GM21786 (cell line): Measurements from ENCODE around the gene PRADC1.
A peak's percentile ranks its signal among the peaks of the same experiment; 100 is the strongest.
"Not testable (repeated sequence)": the region's sequence is repeated elsewhere in the genome, so short reads cannot be mapped to it uniquely, and the experiment has no call there.

Experiments used
- ATAC-seq: cut with Tn5 transposase; IDR thresholded peaks from one replicate; pipeline ENCODE4 v1.9.1; 2021; ENCODE audit not compliant: unreplicated experiment

The PRADC1 gene

DNA sequence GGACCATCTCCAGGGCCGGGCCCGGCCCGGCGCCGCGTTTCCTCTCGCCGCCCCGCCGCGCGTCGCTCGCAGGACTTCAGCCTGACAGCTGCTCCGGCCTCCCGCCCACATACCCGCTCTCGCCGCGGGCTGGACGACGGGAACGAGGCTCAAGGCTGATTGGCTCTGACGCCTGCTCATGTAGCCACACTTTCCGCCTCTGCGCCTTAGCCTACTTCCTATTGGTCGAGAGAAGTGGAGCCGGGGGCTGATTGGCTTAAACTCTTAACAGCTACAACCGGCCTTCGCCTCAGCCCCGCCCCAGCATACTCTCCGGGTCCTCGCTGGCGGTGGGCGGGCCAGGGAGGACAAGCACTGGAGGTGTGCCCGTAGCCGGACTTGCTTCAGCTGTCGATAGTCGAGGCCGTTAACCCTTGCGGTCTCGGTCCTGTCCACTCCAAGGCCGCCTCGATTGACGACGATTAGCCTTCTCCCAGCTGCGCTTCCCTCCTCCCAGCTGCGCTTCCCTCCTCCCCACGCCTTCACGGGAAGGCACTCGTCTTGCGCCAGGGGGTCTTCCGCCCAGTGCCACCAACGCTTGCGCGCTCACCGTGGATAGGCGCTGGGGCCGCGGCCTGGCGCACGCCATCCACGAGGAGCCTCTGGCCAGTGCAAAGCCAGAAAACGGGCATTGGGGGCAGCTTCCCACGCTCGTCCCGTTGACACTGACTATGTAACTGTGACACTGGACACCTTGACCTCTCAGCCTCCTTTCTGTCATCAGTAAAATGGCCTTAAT lies at the start of gene PRADC1:
TSS of gene PRADC1 (minus strand) at position 86 of the 778 bp plus-strand sequence. CDS start at position 7, 79 bp downstream.
- ATAC-seq: peak; percentile 93

- no peak for ATAC-seq
These were observed 48.2 kb upstream of the PRADC1 start for GRCh38 chr2:73281244-73281643.

DNA sequence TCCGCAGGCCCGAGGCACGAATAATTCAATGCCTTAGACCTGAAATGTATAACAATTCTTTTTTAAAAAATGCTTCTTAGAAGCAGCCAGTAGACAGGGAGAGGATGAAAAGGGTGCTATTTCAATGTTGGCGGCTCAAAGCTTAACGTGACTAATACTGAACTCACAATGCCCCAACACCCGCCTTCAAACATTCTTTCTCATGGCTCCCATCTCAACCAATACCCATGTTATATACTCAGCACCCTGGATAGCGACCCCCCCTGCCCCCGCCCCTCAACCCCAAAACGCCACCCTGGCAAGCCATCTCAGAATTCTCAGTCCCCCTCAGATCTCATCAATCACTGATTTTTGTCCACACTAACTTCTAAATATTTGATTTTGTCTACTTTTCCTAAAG lies 46.8 kb upstream of the PRADC1 start:
- ATAC-seq: no peak

DNA sequence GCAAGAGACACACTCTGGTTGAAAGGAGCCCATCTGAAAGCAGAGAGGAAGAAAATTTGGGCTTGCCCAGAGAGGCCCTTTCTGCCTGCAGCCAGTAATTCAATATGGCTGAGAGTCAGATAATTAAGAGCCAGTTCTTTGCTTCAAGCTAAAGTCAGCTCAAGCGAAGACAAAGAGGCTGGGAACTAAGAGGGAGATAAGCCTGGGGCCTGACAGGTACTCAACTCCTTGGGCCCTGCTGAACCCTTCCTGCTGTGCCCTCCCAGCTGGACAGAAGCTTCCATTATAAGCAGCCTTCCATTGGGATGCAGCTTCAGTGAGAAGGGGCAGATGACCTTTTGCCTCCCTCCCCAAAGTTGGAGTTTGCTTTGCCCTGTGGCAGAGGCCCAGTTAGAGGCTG lies 39.2 kb upstream of the PRADC1 start:
- ATAC-seq: no peak

DNA sequence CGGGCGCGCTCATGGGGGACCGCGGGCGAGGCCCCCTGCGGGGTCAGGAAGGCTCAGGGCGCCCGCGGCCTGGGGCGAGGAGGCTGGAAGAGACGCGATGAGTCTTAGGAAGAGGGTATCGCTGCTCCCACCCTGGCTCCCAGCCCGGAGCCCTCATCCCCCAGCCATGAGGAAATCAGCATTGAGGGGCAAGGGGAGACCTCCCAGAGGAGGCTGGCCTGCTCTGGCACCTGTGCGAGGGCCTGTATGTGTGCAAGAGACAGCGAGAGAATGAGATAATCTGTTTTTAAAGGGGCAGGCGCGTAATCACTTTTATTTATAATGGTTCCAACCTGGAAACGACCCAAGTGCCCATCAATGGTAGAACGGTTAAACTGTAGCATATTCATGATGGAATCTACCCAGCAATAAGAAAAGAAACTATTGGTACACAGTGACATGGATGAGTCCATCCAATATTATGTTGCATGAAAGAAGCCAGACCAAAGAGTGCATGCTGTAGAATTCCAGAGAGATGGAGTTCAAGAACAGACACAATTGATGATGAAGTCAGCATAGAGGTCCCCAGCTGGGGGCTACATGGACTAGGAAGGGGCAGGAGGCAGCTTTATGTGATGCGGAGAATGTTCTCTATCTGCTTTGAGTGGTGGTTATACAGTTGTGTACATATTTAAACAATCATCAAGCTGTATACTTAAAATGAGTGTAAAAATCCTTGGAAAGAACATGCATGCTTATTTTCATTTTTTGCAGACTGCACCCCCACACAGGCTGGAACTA lies 36.8 kb upstream of the PRADC1 start:
- no peak for ATAC-seq

GRCh38 chr2:73268830-73269685 lies 36.0 kb upstream of the PRADC1 start:
- no peak for ATAC-seq

- no peak for ATAC-seq
These were observed 35.4 kb upstream of the PRADC1 start for GRCh38 chr2:73268366-73268829.

DNA sequence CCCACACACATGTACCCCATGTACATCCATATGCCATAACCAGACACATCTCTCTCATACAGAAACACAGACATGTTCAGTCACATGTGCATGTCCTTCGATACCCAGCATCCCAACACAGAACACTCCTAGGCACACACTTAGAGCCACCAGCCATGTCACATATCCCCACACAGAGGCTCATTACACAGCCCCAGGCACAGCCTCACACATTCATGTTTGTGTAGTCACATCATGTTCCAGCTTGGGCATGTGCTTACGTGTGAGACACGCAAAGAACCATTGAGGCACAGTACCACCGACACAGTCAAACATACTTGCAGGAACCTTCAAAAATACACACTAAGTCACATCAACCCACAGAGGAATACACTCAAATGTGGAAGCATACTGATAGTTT lies 34.0 kb upstream of the PRADC1 start:
- no peak for ATAC-seq

- no peak for ATAC-seq
These were observed 33.2 kb upstream of the PRADC1 start for GRCh38 chr2:73266061-73266901.

GRCh38 chr2:73265298-73266060 lies 32.4 kb upstream of the PRADC1 start:
- ATAC-seq: no peak

DNA sequence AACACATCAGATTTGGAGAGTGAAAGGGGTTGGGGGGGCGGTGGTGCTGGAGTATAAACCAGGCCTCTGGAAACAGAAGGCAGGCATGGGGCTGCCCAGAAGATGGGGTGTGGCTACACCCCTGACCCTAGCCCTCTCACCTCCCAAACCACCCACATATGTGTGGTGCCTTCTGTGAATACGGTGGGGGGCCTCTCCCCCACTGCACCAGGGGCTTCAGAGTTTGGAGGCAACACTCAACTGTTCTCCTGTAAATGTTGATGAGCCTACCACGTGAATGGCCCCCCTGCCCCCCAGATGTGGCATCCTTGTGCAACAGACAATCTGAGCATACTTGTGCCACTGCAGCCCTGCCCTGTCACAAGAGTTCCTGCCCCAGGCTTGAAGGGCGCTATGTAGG lies 31.7 kb upstream of the PRADC1 start:
- no peak for ATAC-seq

DNA sequence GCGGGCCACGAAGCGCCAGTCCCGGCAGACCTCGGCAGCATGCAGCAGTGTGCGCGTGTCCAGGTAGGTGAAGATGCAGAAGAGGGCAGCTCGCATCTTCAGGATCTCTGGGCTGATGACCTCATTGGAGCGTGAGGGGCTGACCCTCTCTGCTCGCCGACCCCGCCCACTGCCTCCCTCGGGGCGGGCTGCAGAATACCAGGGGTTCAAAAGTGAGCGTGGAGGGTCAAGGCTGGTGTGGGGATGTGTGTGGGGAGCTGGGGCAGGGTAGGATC lies 31.2 kb upstream of the PRADC1 start:
- ATAC-seq: no peak

GRCh38 chr2:73263540-73264331 lies 30.7 kb upstream of the PRADC1 start:
- ATAC-seq: no peak

DNA sequence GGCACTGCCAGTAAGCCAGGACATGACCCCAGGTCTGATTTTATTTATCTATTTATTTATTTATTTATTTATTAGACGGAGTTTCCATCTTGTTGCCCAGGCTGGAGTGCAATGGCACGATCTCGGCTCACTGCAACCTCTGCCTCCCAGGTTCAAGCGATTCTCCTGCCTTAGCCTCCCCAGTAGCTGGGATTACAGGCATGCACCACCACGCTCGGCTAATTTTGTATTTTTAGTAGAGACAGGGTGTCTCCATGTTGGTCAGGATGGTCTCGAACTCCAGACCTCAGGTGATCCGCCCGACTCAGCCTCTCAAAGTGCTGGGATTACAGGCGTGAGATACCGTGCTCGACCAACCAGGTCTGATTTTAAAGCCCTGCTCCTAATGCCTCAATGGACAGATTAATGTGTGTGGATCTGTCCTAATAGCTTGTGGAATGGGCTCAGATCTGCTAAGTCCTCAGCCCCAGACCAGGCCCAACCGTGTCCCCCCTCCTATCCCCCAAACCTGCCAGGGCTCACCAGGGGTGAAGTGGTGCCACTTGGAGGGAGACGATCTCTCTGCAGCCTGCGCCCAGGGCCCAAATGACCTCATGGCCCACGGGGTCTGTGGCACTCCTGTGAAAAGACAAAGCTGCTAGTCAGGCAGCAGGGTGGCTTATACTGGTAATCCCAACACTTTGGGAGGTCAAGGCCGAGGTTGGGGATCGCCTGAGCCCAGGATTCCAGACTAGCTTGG lies 29.8 kb upstream of the PRADC1 start:
- ATAC-seq: not testable (repeated sequence)

GRCh38 chr2:73262108-73262651 lies 29.1 kb upstream of the PRADC1 start:
- no peak for ATAC-seq

GRCh38 chr2:73260338-73260984 lies 27.4 kb upstream of the PRADC1 start:
- ATAC-seq: no peak

DNA sequence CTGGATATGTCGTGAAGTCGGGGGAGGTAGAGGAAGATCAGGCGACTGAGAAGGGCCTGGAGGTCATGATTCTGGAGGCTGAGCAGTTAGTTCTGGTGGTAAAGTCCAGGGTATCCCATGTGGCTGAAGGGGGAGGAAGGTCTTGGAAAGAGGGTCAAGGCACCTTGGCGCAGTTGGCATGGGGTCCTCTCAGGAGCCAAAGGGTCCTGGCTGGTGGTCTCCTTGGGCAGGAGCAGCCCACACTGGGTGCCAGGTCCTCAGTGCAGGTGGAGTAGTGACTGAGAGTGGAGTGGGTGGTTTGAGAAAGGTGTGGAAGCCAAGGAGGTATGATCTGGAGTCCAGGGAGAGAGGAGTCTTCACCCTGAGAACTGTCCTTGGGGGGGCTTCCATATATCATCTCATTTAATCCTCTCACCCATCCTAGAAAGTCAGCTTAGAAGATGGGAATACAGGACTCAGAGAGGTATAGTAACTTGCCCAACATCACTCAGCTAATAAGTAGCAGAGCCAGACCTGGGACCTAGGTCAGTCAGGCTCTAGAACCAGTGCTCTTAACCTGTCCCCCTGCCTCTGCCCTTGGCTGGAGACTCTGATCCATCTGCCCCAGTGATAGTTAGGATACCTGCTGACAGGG lies 26.8 kb upstream of the PRADC1 start:
- no peak for ATAC-seq
